Activated naive CD8-positive, alpha-beta T cell treated with anti-CD3 and anti-CD28 coated beads, Interleukin-2, amount 50 U/mL, for 24 hours (primary cell): ENCODE results near the gene COX6B1.

Experiments used
- ATAC-seq: fragments of 150-1000 bp; cut with Tn5 transposase; one replicate; pipeline ENCODE4 v1.10.0; 2021
- DNase-seq: peaks from one replicate; pipeline ENCODE4 v3.0.0; 2021
- H3K27ac Mint-ChIP-seq: one replicate; pipeline ENCODE4 v1.8.0; 2021; ENCODE audit warnings: mild to moderate bottlenecking, mixed read lengths
- H3K27me3 Mint-ChIP-seq: one replicate; pipeline ENCODE4 v1.8.0; 2021; ENCODE audit warnings: mixed read lengths
- H3K36me3 Mint-ChIP-seq: one replicate; pipeline ENCODE4 v1.8.0; 2021; ENCODE audit warnings: low read depth, mixed read lengths
- H3K4me1 Mint-ChIP-seq: one replicate; pipeline ENCODE4 v1.8.0; 2021; ENCODE audit warnings: mixed read lengths
- H3K4me3 Mint-ChIP-seq: one replicate; pipeline ENCODE4 v1.8.0; 2021; ENCODE audit warnings: mild to moderate bottlenecking, moderate library complexity, mixed read lengths
- H3K9me3 Mint-ChIP-seq: one replicate; pipeline ENCODE4 v1.8.0; 2021; ENCODE audit warnings: mixed read lengths

Gene COX6B1

GRCh38 chr19:35621708-35622107, 26.4 kb upstream of the COX6B1 start:
- H3K27ac Mint-ChIP-seq, result no peak overlapping the region
- H3K4me1 Mint-ChIP-seq, result no peaks in the 10 kb centered on the region

GRCh38 chr19:35622750-35623149, 25.4 kb upstream of the COX6B1 start:
- Mint-ChIP-seq H3K27me3 (no peaks in the 10 kb centered on the region), H3K4me1 (no peaks in the 10 kb centered on the region), H3K4me3 (no peak overlapping the region), H3K36me3 (peaks cover 9% of the 10 kb centered on the region), H3K27ac (no peak overlapping the region), H3K9me3 (no peaks in the 10 kb centered on the region)
- ATAC-seq (no peak), DNase-seq (no peak)

More at GRCh38 chr19:35621708-35622107, 26.4 kb upstream of the COX6B1 start:
- no peak for DNase-seq
- no peak for ATAC-seq
- H3K9me3 Mint-ChIP-seq, result no peaks in the 10 kb centered on the region
- H3K27me3 Mint-ChIP-seq, result no peaks in the 10 kb centered on the region
- peaks cover 11% of the 10 kb centered on the region for H3K36me3 Mint-ChIP-seq
- no peak overlapping the region for H3K4me3 Mint-ChIP-seq

GRCh38 chr19:35623327-35624010, 24.7 kb upstream of the COX6B1 start:
- Mint-ChIP-seq H3K9me3 (no peaks in the 10 kb centered on the region), H3K27ac (no peak overlapping the region), H3K36me3 (peaks cover 9% of the 10 kb centered on the region), H3K4me3 (no peak overlapping the region), H3K4me1 (peaks cover 6% of the 10 kb centered on the region), H3K27me3 (no peaks in the 10 kb centered on the region)
- no peak for ATAC-seq
- no peak for DNase-seq

- H3K27ac Mint-ChIP-seq, result peak overlapping the region; percentile 99
- H3K27me3 Mint-ChIP-seq, result peaks cover 3% of the 10 kb centered on the region
- peak overlapping the region; percentile 97 for H3K4me3 Mint-ChIP-seq
- H3K4me1 Mint-ChIP-seq, result peaks cover 23% of the 10 kb centered on the region
- ATAC-seq (no peak), DNase-seq (no peak)
- peaks cover 16% of the 10 kb centered on the region for H3K36me3 Mint-ChIP-seq
- no peaks in the 10 kb centered on the region for H3K9me3 Mint-ChIP-seq
These were observed 19.9 kb upstream of the COX6B1 start for GRCh38 chr19:35628264-35628564.

DNA sequence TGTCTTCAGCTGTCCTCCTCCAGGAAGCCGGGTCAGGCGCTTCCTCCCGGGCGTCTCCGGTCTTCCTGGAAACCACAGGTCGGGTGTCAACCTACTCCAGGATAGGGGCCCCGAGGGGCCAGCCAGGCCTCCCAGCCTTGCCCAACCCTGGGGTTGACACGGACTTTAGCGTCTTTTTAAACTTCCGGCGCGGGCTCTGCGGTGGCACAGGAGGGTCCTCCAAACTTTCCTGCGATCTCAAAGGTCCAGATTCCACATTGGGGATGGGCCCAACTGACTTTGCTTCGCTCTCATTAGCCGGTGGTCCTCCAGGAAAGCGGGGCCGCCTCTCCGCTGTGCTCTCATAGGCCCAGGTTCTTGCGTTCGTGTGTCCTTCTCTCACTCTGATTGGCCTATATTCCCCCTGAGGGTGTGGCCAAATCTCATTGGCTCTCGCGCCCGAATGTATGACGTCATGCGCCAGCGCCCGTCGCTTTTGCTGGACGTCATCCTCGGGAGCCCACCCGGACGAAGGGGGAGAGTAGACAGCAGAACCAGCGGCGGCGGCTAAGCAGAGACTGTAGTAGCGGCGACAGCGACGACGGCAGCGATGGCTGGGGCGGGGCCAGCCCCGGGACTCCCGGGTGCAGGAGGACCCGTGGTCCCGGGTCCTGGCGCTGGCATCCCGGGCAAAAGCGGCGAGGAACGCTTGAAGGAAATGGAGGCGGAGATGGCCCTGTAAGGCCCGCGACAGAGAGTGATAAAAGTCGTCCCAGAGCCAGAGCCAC, 19.4 kb upstream of the COX6B1 start, which contains the start of gene RBM42:
Gene RBM42 (plus strand): TSS at position 472 of the 767 bp plus-strand sequence. CDS start 118 bp downstream, at position 590.
- H3K4me3 Mint-ChIP-seq, result peak within 1 kb of the TSS; percentile 97
- H3K4me1 Mint-ChIP-seq, result peaks cover 23% of the 10 kb centered on the region
- DNase-seq, result peak; percentile 98
- no peaks in the 10 kb centered on the region for H3K9me3 Mint-ChIP-seq
- peaks cover 18% of the 10 kb centered on the region for H3K36me3 Mint-ChIP-seq
- peak; percentile 100 for ATAC-seq
- peak within 1 kb of the TSS; percentile 99 for H3K27ac Mint-ChIP-seq
- peaks cover 3% of the 10 kb centered on the region for H3K27me3 Mint-ChIP-seq

DNA sequence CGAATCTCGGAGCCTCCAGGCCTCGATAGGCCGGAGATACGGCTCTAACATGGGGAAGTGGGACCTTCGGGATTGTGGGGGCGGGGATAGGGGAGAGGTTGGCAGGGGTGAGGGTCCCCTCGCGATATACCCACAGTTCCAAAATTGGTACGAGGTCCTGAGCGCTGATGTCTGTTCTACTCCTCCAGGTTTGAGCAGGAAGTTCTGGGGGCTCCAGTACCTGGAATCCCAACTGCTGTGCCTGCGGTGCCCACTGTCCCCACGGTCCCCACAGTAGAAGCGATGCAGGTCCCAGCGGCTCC, 18.8 kb upstream of the COX6B1 start:
- Mint-ChIP-seq H3K36me3 (peaks cover 18% of the 10 kb centered on the region), H3K4me1 (peaks cover 23% of the 10 kb centered on the region), H3K27me3 (peaks cover 3% of the 10 kb centered on the region), H3K9me3 (no peaks in the 10 kb centered on the region), H3K27ac (peak overlapping the region; percentile 99), H3K4me3 (peak overlapping the region; percentile 97)
- DNase-seq (no peak), ATAC-seq (no peak)

DNA sequence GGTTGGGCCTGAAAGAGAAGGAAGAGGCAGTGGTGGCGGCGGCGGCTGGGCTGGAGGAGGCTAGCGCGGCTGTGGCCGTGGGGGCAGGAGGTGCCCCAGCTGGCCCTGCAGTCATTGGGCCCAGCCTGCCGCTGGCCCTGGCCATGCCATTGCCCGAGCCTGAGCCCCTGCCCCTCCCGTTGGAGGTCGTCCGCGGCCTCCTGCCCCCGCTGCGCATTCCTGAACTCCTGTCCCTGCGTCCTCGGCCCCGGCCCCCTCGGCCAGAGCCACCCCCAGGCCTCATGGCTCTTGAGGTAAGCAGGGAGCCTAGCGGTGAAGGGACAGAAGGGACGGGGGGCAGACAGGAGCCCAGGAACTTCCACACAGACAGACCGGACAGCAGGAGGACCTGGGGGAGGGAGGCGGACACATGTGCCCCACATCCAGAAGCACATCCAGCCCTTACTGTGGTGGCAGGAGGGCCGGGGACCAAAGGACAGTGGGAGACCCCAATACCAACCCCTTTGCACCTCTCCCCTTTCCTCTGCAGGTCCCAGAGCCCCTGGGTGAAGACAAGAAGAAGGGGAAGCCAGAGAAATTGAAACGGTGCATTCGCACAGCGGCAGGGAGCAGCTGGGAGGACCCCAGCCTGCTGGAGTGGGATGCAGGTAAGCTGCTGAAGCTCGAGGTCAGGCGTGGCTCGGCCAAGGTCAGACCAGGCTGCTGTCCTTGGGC, 14.2 kb upstream of the COX6B1 start:
- Mint-ChIP-seq H3K27me3 (peaks cover under 1% of the 10 kb centered on the region), H3K9me3 (no peaks in the 10 kb centered on the region), H3K36me3 (peaks cover 32% of the 10 kb centered on the region), H3K4me3 (no peak overlapping the region), H3K4me1 (peaks cover 13% of the 10 kb centered on the region), H3K27ac (no peak overlapping the region)
- DNase-seq, result no peak
- ATAC-seq, result no peak

DNA sequence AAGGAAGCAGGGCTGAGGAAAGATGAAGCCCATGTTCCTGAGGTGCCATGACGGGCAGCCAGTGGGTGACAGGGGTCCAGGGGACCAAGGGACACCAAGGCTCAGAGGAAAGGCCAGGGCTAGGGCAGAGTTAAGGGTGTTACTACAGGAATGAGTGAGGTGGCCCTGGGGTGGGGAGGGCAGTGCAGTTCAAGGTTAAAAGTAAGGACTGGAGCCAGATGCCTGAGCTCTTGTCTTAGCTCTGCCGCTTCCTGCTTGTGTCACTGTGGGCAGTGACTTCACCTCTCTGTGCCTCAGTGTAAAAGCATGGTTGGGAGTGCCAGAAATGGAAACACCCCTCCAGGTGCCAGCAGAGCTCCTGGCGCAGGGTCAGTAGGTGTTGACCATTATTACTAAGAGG, 11.5 kb upstream of the COX6B1 start:
- DNase-seq (no peak), ATAC-seq (no peak)
- peaks cover 8% of the 10 kb centered on the region for H3K4me1 Mint-ChIP-seq
- no peak overlapping the region for H3K27ac Mint-ChIP-seq
- H3K36me3 Mint-ChIP-seq, result peaks cover 23% of the 10 kb centered on the region
- H3K4me3 Mint-ChIP-seq, result no peak overlapping the region
- H3K9me3 Mint-ChIP-seq, result no peaks in the 10 kb centered on the region
- no peaks in the 10 kb centered on the region for H3K27me3 Mint-ChIP-seq

GRCh38 chr19:35637165-35637564, 11.0 kb upstream of the COX6B1 start:
- H3K9me3 Mint-ChIP-seq, result no peaks in the 10 kb centered on the region
- H3K36me3 Mint-ChIP-seq, result peaks cover 21% of the 10 kb centered on the region
- no peak for ATAC-seq

GRCh38 chr19:35639321-35639639, 8.8 kb upstream of the COX6B1 start:
- H3K36me3 Mint-ChIP-seq, result peaks cover 15% of the 10 kb centered on the region
- peaks cover 20% of the 10 kb centered on the region for H3K4me1 Mint-ChIP-seq
- no peaks in the 10 kb centered on the region for H3K27me3 Mint-ChIP-seq
- H3K9me3 Mint-ChIP-seq, result no peaks in the 10 kb centered on the region
- H3K27ac Mint-ChIP-seq, result no peak overlapping the region
- DNase-seq (no peak), ATAC-seq (no peak)
- H3K4me3 Mint-ChIP-seq, result no peak overlapping the region

More at GRCh38 chr19:35637165-35637564, 11.0 kb upstream of the COX6B1 start:
- no peak for DNase-seq
- Mint-ChIP-seq H3K4me1 (peaks cover 12% of the 10 kb centered on the region), H3K27ac (no peak overlapping the region), H3K4me3 (no peak overlapping the region), H3K27me3 (no peaks in the 10 kb centered on the region)

DNA sequence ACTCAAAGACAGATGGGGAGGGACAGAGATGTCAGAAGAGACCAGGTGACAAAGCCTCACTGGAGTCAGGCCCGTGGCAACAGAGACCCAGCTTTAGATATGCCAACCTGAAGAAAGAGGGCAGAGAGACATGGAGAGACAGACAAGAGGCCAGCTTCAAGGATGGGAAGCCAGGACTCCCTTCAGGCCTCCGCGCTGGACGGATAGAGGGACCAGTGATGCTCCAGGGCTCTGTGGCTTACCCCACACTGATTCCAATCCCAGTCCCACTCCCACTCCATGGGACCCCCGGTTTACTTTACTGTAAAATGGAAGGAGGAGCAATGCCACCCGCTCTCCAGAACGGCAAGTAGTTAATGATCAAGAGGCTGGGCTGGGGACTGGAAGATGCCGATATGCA, 8.3 kb upstream of the COX6B1 start:
- Mint-ChIP-seq H3K4me1 (peaks cover 26% of the 10 kb centered on the region), H3K9me3 (no peaks in the 10 kb centered on the region), H3K27ac (no peak overlapping the region), H3K36me3 (peaks cover 15% of the 10 kb centered on the region), H3K27me3 (no peaks in the 10 kb centered on the region), H3K4me3 (no peak overlapping the region)
- ATAC-seq (no peak), DNase-seq (no peak)

DNA sequence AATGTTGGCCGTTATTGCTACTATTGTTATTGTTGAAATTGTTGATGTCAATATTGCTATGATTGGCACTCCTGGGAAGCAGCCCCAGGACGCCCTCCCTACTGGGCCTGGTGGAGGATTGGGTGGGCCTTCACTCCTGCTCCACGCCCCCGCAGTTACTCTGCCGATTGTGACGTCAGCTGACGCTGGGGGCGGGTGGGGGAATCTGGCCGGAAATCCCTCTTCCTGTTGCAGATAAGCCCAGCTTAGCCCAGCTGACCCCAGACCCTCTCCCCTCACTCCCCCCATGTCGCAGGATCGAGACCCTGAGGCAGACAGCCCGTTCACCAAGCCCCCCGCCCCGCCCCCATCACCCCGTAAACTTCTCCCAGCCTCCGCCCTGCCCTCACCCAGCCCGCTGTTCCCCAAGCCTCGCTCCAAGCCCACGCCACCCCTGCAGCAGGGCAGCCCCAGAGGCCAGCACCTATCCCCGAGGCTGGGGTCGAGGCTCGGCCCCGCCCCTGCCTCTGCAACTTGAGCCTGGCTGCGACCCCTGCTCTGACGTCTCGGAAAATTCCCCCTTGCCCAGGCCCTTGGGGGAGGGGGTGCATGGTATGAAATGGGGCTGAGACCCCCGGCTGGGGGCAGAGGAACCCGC, 6.5 kb upstream of the COX6B1 start, which contains the start of gene ETV2:
Gene ETV2 (plus strand): TSS at position 231 of the 637 bp plus-strand sequence. CDS start 716 bp downstream, outside the sequence.
- no peaks in the 10 kb centered on the region for H3K27me3 Mint-ChIP-seq
- H3K36me3 Mint-ChIP-seq, result peaks cover 6% of the 10 kb centered on the region
- H3K4me3 Mint-ChIP-seq, result peak within 1 kb of the TSS; percentile 82
- DNase-seq (peak; percentile 70), ATAC-seq (no peak)
- no peaks in the 10 kb centered on the region for H3K9me3 Mint-ChIP-seq
- peak within 1 kb of the TSS; percentile 62 for H3K27ac Mint-ChIP-seq
- peaks cover 34% of the 10 kb centered on the region for H3K4me1 Mint-ChIP-seq

- H3K9me3 Mint-ChIP-seq, result no peaks in the 10 kb centered on the region
- peak overlapping the region; percentile 42 for H3K27ac Mint-ChIP-seq
- H3K27me3 Mint-ChIP-seq, result no peaks in the 10 kb centered on the region
- ATAC-seq, result no peak
- peak overlapping the region; percentile 82 for H3K4me3 Mint-ChIP-seq
- peaks cover 34% of the 10 kb centered on the region for H3K4me1 Mint-ChIP-seq
- no peak for DNase-seq
- peaks cover 3% of the 10 kb centered on the region for H3K36me3 Mint-ChIP-seq
These were observed 5.8 kb upstream of the COX6B1 start for GRCh38 chr19:35642312-35642711.

DNA sequence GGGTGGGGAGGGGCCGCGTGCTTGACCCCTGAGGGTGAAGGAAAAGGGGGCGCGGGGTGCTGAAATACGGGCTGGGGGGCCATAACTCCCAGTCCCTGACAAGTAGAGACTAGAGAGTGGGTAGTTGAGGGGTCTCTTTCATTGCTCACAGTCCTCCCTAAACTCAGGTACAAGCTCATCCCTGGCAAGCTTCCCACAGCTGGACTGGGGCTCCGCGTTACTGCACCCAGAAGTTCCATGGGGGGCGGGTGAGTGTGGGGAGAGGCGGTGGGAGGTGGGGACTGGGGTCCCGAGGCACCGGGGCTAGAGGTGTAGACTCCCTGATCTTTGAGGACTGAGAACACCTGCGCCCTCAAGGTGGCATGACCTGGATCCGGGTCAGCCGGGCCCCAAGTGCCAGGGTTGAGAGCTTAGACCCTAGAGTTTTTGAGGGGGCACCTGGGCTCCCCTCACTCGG, 5.3 kb upstream of the COX6B1 start:
- DNase-seq (no peak), ATAC-seq (no peak)
- no peak overlapping the region for H3K27ac Mint-ChIP-seq

More for the DNA sequence above, 5.3 kb upstream of the COX6B1 start:
- Mint-ChIP-seq H3K36me3 (peaks cover 3% of the 10 kb centered on the region), H3K9me3 (no peaks in the 10 kb centered on the region), H3K4me1 (peaks cover 34% of the 10 kb centered on the region), H3K4me3 (peak overlapping the region; percentile 82), H3K27me3 (no peaks in the 10 kb centered on the region)
